GM19328 (cell line): ENCODE data around the gene FOXO3.
"Not testable (repeated sequence)": the region's sequence is repeated elsewhere in the genome, so short reads cannot be mapped to it uniquely, and the experiment has no call there.

Source experiments
- ATAC-seq: cut with Tn5 transposase; IDR thresholded peaks from one replicate; pipeline ENCODE4 v1.9.1; 2021; ENCODE audit warnings: mild to moderate bottlenecking, moderate library complexity; ENCODE audit not compliant: unreplicated experiment

Gene FOXO3

GRCh38 chr6:108560463-108561308 is at the start of gene FOXO3:
Gene FOXO3 (plus strand): TSS chr6:108560917. CDS start chr6:108561209, 292 bp downstream.
- no peak for ATAC-seq

GRCh38 chr6:108518714-108519576 is 41.8 kb upstream of the FOXO3 start:
- no peak for ATAC-seq

GRCh38 chr6:108521616-108522107 is 39.1 kb upstream of the FOXO3 start:
- ATAC-seq, result no peak

GRCh38 chr6:108523697-108524096 is 37.0 kb upstream of the FOXO3 start:
- no peak for ATAC-seq

- no peak for ATAC-seq
These were observed 36.0 kb upstream of the FOXO3 start for GRCh38 chr6:108524528-108525248.

GRCh38 chr6:108526739-108527174 is 34.0 kb upstream of the FOXO3 start:
- ATAC-seq, result no peak

GRCh38 chr6:108528878-108529277 is 31.8 kb upstream of the FOXO3 start:
- no peak for ATAC-seq

GRCh38 chr6:108531332-108531731 is 29.4 kb upstream of the FOXO3 start:
- ATAC-seq, result no peak

- no peak for ATAC-seq
These were observed 25.5 kb upstream of the FOXO3 start for GRCh38 chr6:108535114-108535742.

- ATAC-seq, result not testable (repeated sequence)
These were observed 24.7 kb upstream of the FOXO3 start for GRCh38 chr6:108535920-108536535.

GRCh38 chr6:108541843-108542759 is 18.6 kb upstream of the FOXO3 start:
- no peak for ATAC-seq

GRCh38 chr6:108543175-108543940 is 17.4 kb upstream of the FOXO3 start:
- no peak for ATAC-seq

- ATAC-seq, result no peak
These were observed 16.1 kb upstream of the FOXO3 start for GRCh38 chr6:108544606-108545005.

GRCh38 chr6:108546079-108547049 is 14.4 kb upstream of the FOXO3 start:
- ATAC-seq, result no peak

- ATAC-seq, result no peak
These were observed 11.5 kb upstream of the FOXO3 start for GRCh38 chr6:108549241-108549640.

GRCh38 chr6:108549741-108550140 is 11.0 kb upstream of the FOXO3 start:
- ATAC-seq, result no peak

- no peak for ATAC-seq
These were observed 10.5 kb upstream of the FOXO3 start for GRCh38 chr6:108550256-108550655.
